Fibroblast of mammary gland (primary cell): ENCODE results near the gene PRSS21.

ENCODE experiments used
- DNase-seq: peaks from one replicate; pipeline ENCODE4 v3.0.0-alpha.2; 2010; ENCODE audit warnings: low read depth
- H3K4me3 ChIP-seq: 2 replicates; pipeline ENCODE4 v1.5.1; 2011; ENCODE audit warnings: low read depth, mild to moderate bottlenecking, low read length, moderate library complexity; ENCODE audit not compliant: control insufficient read depth
- CTCF ChIP-seq: conservative IDR thresholded peaks from 2 replicates; pipeline ENCODE4 v1.5.1; 2011; ENCODE audit warnings: low read depth, low read length, inconsistent platforms; ENCODE audit not compliant: control insufficient read depth, insufficient read depth

The PRSS21 gene

GRCh38 chr16:2786061-2786825, 30.8 kb upstream of the PRSS21 start:
- TF ChIP-seq CTCF: no peak
- no peak overlapping the region for H3K4me3 ChIP-seq
- no peak for DNase-seq

DNA sequence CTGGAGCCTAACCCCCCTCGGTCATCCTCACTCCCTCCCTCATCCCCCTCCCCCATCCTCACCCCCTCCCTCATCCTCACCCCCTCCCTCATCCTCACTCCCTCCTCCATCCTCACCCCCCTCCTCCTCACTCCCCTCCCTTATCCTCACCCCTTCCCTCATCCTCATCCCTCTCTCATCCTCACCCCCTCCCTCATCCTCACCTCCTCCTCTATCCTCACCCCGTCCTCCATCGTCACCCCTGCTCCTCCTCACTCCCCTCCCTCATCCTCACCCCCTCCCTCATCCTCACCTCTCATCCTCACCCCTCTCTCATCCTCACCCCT, 30.2 kb upstream of the PRSS21 start:
- no peak overlapping the region for H3K4me3 ChIP-seq
- no peak for TF ChIP-seq CTCF
- no peak for DNase-seq

DNA sequence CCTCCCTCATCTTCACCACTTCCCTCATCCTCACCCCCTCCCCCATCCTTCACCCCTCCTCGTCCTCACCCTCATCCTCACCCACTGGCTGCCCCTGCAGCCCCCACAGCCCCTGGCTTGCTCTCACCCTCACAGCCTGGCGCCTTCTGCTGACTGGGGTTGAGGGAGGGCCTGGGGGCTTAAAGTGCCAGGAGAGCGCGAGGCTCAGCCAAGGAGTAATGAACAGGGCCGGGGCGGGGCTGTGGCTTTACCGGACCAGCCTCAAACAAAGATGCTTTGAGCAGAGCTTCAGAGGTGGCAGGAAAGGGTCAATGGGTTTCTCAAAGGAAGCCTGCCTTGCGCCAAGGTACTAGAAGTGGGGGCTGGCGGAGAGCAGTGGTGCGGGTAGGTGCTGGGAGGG, 29.6 kb upstream of the PRSS21 start, which contains the start of gene PRSS33:
Gene PRSS33 (minus strand): TSS at position 155 of the 400 bp plus-strand sequence. CDS start 1,013 bp downstream, outside the sequence.
- H3K4me3 ChIP-seq: no peak within 1 kb of the TSS
- TF ChIP-seq CTCF: no peak
- no peak for DNase-seq

- no peak for TF ChIP-seq CTCF
- no peak for DNase-seq
- H3K4me3 ChIP-seq: no peak overlapping the region
These were observed 29.1 kb upstream of the PRSS21 start for GRCh38 chr16:2787961-2788360.

GRCh38 chr16:2790631-2791030, 26.4 kb upstream of the PRSS21 start:
- no peak for TF ChIP-seq CTCF
- DNase-seq: no peak

GRCh38 chr16:2791174-2791573, 25.9 kb upstream of the PRSS21 start:
- TF ChIP-seq CTCF: no peak
- no peak overlapping the region for H3K4me3 ChIP-seq
- no peak for DNase-seq

More at GRCh38 chr16:2790631-2791030, 26.4 kb upstream of the PRSS21 start:
- H3K4me3 ChIP-seq: no peak overlapping the region
